Activated effector memory CD4-positive, alpha-beta T cell treated with anti-CD3 and anti-CD28 coated beads, Interleukin-2, amount 50 U/mL, for 16 hours (primary cell): ENCODE results near the gene NIFK.
A peak's percentile ranks its signal among the peaks of the same experiment; 100 is the strongest.
"Not testable (repeated sequence)": the region's sequence is repeated elsewhere in the genome, so short reads cannot be mapped to it uniquely, and the experiment has no call there.

Experiments
- DNase-seq: peaks from one replicate; pipeline ENCODE4 v3.0.0-alpha.2; 2020

Gene NIFK

GRCh38 chr2:121736462-121737336, at the start of gene NIFK:
Gene NIFK, minus strand, starts transcription at chr2:121736875. Its CDS starts 25 bp downstream, at chr2:121736850.
- DNase-seq: peak; percentile 100

- no peak for DNase-seq
Observed at GRCh38 chr2:121783180-121783579, 46.5 kb upstream of the NIFK start.

GRCh38 chr2:121778741-121779487, 42.2 kb upstream of the NIFK start:
- DNase-seq: no peak

GRCh38 chr2:121777699-121778058, 41.0 kb upstream of the NIFK start:
- DNase-seq: no peak

- no peak for DNase-seq
Observed at GRCh38 chr2:121776885-121777698, 40.4 kb upstream of the NIFK start.

GRCh38 chr2:121776361-121776760, 39.7 kb upstream of the NIFK start:
- no peak for DNase-seq

GRCh38 chr2:121774235-121774634, 37.6 kb upstream of the NIFK start:
- no peak for DNase-seq

- no peak for DNase-seq
Observed at GRCh38 chr2:121771976-121772742, 35.5 kb upstream of the NIFK start.

- no peak for DNase-seq
Observed at GRCh38 chr2:121768143-121768755, 31.6 kb upstream of the NIFK start.

GRCh38 chr2:121766624-121767023, 29.9 kb upstream of the NIFK start:
- no peak for DNase-seq

GRCh38 chr2:121764681-121765228, 28.1 kb upstream of the NIFK start:
- DNase-seq: no peak

GRCh38 chr2:121755237-121756111, 18.8 kb upstream of the NIFK start, which contains the start of gene TSN:
Gene TSN, plus strand, starts transcription at chr2:121755651. Its CDS starts 129 bp downstream, at chr2:121755780.
- DNase-seq: peak; percentile 99

- no peak for DNase-seq
Observed at GRCh38 chr2:121754851-121755236, 18.2 kb upstream of the NIFK start.

GRCh38 chr2:121748202-121748601, 11.5 kb upstream of the NIFK start:
- DNase-seq: no peak

GRCh38 chr2:121746071-121746578, 9.4 kb upstream of the NIFK start:
- no peak for DNase-seq

GRCh38 chr2:121741450-121741849, 4.8 kb upstream of the NIFK start:
- no peak for DNase-seq

- no peak for DNase-seq
Observed at GRCh38 chr2:121740973-121741372, 4.3 kb upstream of the NIFK start.

GRCh38 chr2:121736140-121736461, 574 bp downstream of the NIFK start:
- no peak for DNase-seq

- no peak for DNase-seq
Observed at GRCh38 chr2:121735518-121736074, 1.1 kb downstream of the NIFK start.

- not testable (repeated sequence) for DNase-seq
Observed at GRCh38 chr2:121734544-121734943, 2.1 kb downstream of the NIFK start.
